Loucy (cell line): ENCODE results near the gene CEP112.

Source experiments
- H2AFZ ChIP-seq: fragments of 200-600 bp; sonication (generic); 2 replicates; pipeline ENCODE4 v1.6.0; 2016; ENCODE audit warnings: antibody characterized with exemption, mild to moderate bottlenecking, low read length, moderate library complexity
- H3F3A ChIP-seq: fragments of 200-600 bp; 2 replicates; pipeline ENCODE4 v1.6.0; 2016; ENCODE audit warnings: antibody characterized with exemption, low read depth, mild to moderate bottlenecking
- H3K27me3 ChIP-seq: fragments of 200-600 bp; sonication (generic); 2 replicates; pipeline ENCODE4 v1.6.1; 2014; ENCODE audit warnings: low read length, mild to moderate bottlenecking; ENCODE audit not compliant: insufficient read depth, poor library complexity, severe bottlenecking
- H3K36me3 ChIP-seq: fragments of 200-600 bp; sonication (generic); 2 replicates; pipeline ENCODE4 v1.6.1; 2016; ENCODE audit warnings: low read length; ENCODE audit not compliant: insufficient read depth
- H3K4me1 ChIP-seq: fragments of 200-600 bp; sonication (generic); 2 replicates; pipeline ENCODE4 v1.5.1; 2014; ENCODE audit warnings: low read length, mild to moderate bottlenecking; ENCODE audit not compliant: insufficient read depth, poor library complexity, severe bottlenecking
- H3K4me2 ChIP-seq: fragments of 200-600 bp; sonication (generic); 2 replicates; pipeline ENCODE4 v1.6.0; 2014; ENCODE audit warnings: antibody characterized with exemption, low read length, low read depth, mild to moderate bottlenecking; ENCODE audit not compliant: poor library complexity, severe bottlenecking
- H3K4me3 ChIP-seq: fragments of 200-600 bp; sonication (generic); 2 replicates; pipeline ENCODE4 v1.5.1; 2014; ENCODE audit warnings: low read length, mild to moderate bottlenecking, mixed read lengths; ENCODE audit not compliant: poor library complexity, severe bottlenecking
- H3K79me2 ChIP-seq: fragments of 200-600 bp; sonication (generic); 2 replicates; pipeline ENCODE4 v1.6.1; 2014; ENCODE audit warnings: low read length; ENCODE audit not compliant: insufficient read depth
- H3K9ac ChIP-seq: fragments of 200-600 bp; sonication (generic); 2 replicates; pipeline ENCODE4 v1.6.0; 2014; ENCODE audit warnings: mild to moderate bottlenecking, low read depth, low read length, moderate library complexity; ENCODE audit not compliant: poor library complexity, severe bottlenecking
- H3K9me2 ChIP-seq: fragments of 200-600 bp; sonication (generic); replicated peaks from 2 replicates; pipeline ENCODE4 v1.6.1; 2016; ENCODE audit warnings: low read depth, low read length, mixed read lengths
- H3K9me3 ChIP-seq: fragments of 200-600 bp; sonication (generic); 2 replicates; pipeline ENCODE4 v1.6.1; 2014; ENCODE audit warnings: mild to moderate bottlenecking, antibody characterized with exemption, low read length, low read depth; ENCODE audit not compliant: insufficient read depth
- H4K20me1 ChIP-seq: fragments of 200-600 bp; sonication (generic); 2 replicates; pipeline ENCODE4 v1.6.0; 2014; ENCODE audit warnings: antibody characterized with exemption, low read length, mild to moderate bottlenecking; ENCODE audit not compliant: insufficient read depth, poor library complexity, severe bottlenecking
- EZH2phosphoT487 ChIP-seq: fragments of 200-600 bp; IDR thresholded peaks from 2 replicates; pipeline ENCODE4 v1.6.1; 2018; ENCODE audit warnings: antibody characterized with exemption, mild to moderate bottlenecking, moderate library complexity, borderline replicate concordance
- TF ChIP-seq, protein P1 (sequence below): fragments of 200-600 bp; sonication (generic); conservative IDR thresholded peaks from 2 replicates; pipeline ENCODE4 v1.5.1; 2014; ENCODE audit warnings: mild to moderate bottlenecking, antibody characterized with exemption, low read length

CEP112 gene

DNA sequence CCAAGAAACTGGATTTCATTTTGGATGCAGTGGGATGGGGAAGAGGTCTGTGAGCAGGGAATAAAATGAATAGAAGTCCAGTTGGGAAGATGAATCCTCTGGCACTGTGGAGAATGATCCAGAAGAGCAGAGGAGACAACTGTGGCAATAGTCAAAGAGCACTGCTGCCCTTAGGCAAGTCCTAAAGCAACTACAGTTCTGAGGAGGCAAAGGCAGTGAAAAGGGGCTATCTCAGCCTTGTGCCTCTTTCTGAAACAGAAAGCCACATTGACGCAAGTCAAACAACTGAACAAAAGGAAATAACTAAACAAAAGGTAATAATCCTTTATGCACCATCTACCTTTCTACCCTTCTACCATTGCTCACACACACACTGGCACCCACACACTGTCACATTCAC lies 392.5 kb downstream of the CEP112 start:
- H3K4me2 ChIP-seq = no peak overlapping the region

DNA sequence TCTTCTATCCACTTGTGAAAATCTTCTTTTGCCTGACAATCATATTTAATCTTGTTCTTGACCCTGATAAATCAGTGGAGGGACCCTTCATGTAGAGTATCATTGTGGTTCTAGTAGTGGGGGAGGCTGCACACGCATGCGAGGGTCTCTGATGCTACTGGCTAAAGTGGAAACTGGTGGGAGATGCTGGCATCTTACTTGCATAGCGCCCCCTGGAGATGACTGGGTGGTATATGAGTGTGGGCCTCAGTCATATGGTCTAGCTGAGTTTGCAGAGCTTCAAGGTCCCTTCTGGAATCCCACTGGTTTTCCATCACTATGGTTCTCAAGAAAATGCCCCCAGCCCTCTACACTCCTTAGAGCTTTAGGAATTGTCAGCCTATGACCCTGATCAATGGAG lies 394.1 kb downstream of the CEP112 start:
- no peak overlapping the region for H2AFZ ChIP-seq
- no peaks in the 10 kb centered on the region for H3F3A ChIP-seq
- TF ChIP-seq EZH2phosphoT487 = no peak
- TF ChIP-seq, protein P1, sequence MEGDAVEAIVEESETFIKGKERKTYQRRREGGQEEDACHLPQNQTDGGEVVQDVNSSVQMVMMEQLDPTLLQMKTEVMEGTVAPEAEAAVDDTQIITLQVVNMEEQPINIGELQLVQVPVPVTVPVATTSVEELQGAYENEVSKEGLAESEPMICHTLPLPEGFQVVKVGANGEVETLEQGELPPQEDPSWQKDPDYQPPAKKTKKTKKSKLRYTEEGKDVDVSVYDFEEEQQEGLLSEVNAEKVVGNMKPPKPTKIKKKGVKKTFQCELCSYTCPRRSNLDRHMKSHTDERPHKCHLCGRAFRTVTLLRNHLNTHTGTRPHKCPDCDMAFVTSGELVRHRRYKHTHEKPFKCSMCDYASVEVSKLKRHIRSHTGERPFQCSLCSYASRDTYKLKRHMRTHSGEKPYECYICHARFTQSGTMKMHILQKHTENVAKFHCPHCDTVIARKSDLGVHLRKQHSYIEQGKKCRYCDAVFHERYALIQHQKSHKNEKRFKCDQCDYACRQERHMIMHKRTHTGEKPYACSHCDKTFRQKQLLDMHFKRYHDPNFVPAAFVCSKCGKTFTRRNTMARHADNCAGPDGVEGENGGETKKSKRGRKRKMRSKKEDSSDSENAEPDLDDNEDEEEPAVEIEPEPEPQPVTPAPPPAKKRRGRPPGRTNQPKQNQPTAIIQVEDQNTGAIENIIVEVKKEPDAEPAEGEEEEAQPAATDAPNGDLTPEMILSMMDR = peak; percentile 81

More for the DNA sequence above, 392.5 kb downstream of the CEP112 start:
- no peaks in the 10 kb centered on the region for H3F3A ChIP-seq
- TF ChIP-seq, protein P1 = no peak
- TF ChIP-seq EZH2phosphoT487 = no peak
- no peaks in the 10 kb centered on the region for H3K9me2 ChIP-seq
- no peaks in the 10 kb centered on the region for H4K20me1 ChIP-seq
- no peak overlapping the region for H3K9ac ChIP-seq
- H3K79me2 ChIP-seq = no peaks in the 10 kb centered on the region
- no peaks in the 10 kb centered on the region for H3K27me3 ChIP-seq
- 0 out of 2 replicates have a peak, but pooled peaks cover 7% of the 10 kb centered on the region for H3K9me3 ChIP-seq
- no peaks in the 10 kb centered on the region for H3K36me3 ChIP-seq
- H3K4me3 ChIP-seq = no peak overlapping the region
- H3K4me1 ChIP-seq = no peaks in the 10 kb centered on the region
- no peak overlapping the region for H2AFZ ChIP-seq

DNA sequence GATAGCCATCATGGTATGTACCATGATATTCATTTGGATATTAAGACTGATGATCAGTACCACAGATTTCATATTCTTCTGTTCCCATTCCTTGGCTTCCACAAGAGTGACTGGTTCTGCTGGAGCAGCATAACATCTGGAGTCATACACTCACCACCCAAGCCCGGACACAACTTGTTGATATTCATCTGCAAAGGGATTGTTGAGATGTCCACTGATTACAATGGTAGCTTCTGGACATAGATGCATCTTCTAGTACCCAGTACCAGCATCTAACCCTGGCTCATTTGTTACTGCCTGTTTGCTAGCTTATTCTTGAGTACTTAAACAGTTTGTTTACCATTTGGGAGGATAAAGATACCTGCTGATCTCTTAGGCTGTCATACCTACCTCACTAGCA lies 394.8 kb downstream of the CEP112 start:
- H3K4me2 ChIP-seq = no peak overlapping the region
- no peaks in the 10 kb centered on the region for H3F3A ChIP-seq
- no peak overlapping the region for H3K4me3 ChIP-seq
- TF ChIP-seq, protein P1 = no peak
- no peak for TF ChIP-seq EZH2phosphoT487
- no peak overlapping the region for H2AFZ ChIP-seq
- H3K9ac ChIP-seq = no peak overlapping the region
- no peaks in the 10 kb centered on the region for H4K20me1 ChIP-seq
- no peaks in the 10 kb centered on the region for H3K36me3 ChIP-seq
- H3K79me2 ChIP-seq = no peaks in the 10 kb centered on the region
- no peaks in the 10 kb centered on the region for H3K9me2 ChIP-seq
- no peaks in the 10 kb centered on the region for H3K4me1 ChIP-seq
- 0 out of 2 replicates have a peak, but pooled peaks cover 7% of the 10 kb centered on the region for H3K9me3 ChIP-seq
- no peaks in the 10 kb centered on the region for H3K27me3 ChIP-seq

More for the DNA sequence above, 394.1 kb downstream of the CEP112 start:
- Histone ChIP-seq H3K4me3 (no peak overlapping the region), H3K36me3 (no peaks in the 10 kb centered on the region), H3K4me1 (no peaks in the 10 kb centered on the region), H3K27me3 (no peaks in the 10 kb centered on the region), H3K9ac (no peak overlapping the region), H3K9me2 (no peaks in the 10 kb centered on the region), H3K4me2 (no peak overlapping the region), H4K20me1 (no peaks in the 10 kb centered on the region), H3K9me3 (0 out of 2 replicates have a peak, but pooled peaks cover 7% of the 10 kb centered on the region), H3K79me2 (no peaks in the 10 kb centered on the region)
